HCT116 (cell line): ENCODE data around the gene NLGN4Y. TPM values are rescaled to one million over a fixed set of nuclear protein-coding genes. Genes with fewer than 3 reads are reported as not detected.
"Not testable (repeated sequence)": the region's sequence is repeated elsewhere in the genome, so short reads cannot be mapped to it uniquely, and the experiment has no call there.

Experiments used
- ATAC-seq: fragments of 200-7000 bp; cut with Tn5 transposase; 2 replicates; pipeline ENCODE4 v1.9.1; 2020; ENCODE audit warnings: mild to moderate bottlenecking, moderate library complexity
- BruUV-seq: library from RNA; stranded (reverse); fragments of 400-500 nt; replicated peaks from 2 replicates; lab custom pipeline; 2021; lab: Mats Ljungman, UMichigan
- CTCF ChIA-PET: fragments of 300-600 bp; sonication (Branson Sonifier 250); formaldehyde crosslinking; loops from one replicate; lab custom pipeline; 2021; ENCODE audit warnings: antibody characterized with exemption; lab: Charles Lee
- POLR2A ChIA-PET: fragments of 300-600, 350-600 bp; sonication (Branson Sonifier 250); formaldehyde crosslinking; loops from one replicate; lab custom pipeline; 2021; ENCODE audit warnings: antibody characterized with exemption; lab: Charles Lee
- RAD21 ChIA-PET, 2 experiments: fragments of 300-600 bp; sonication (Branson Sonifier 250); formaldehyde crosslinking; loops; one replicate each; lab custom pipeline; 2023; ENCODE audit warnings: low total read pairs in 2 of 2; ENCODE audit not compliant: uncharacterized antibody in 2 of 2, unreplicated experiment in 2 of 2, low non-redundant PET in 1 of 2; lab: Charles Lee
- DNase-seq: peaks from one replicate; pipeline ENCODE4 v3.0.0-alpha.2; 2010; ENCODE audit warnings: low read depth, low spot score
- H2AFZ ChIP-seq: fragments of 200-600 bp; shearing (Covaris generic), sonication (generic); 2 replicates; pipeline ENCODE4 v1.6.1; 2017; ENCODE audit warnings: low read depth, mixed run types, mixed read lengths, antibody characterized with exemption, low read length; ENCODE audit not compliant: poor library complexity, severe bottlenecking
- H3K27ac ChIP-seq: 2 replicates; pipeline ENCODE4 v1.5.1; 2012; ENCODE audit warnings: low read depth, low read length
- H3K27me3 ChIP-seq: fragments of 200-600 bp; sonication (generic); 2 replicates; pipeline ENCODE4 v1.6.1; 2016; ENCODE audit warnings: mixed run types, low read length, mixed read lengths; ENCODE audit not compliant: insufficient read depth
- H3K36me3 ChIP-seq, 2 experiments: fragments of 200-500 bp in 1 of 2; fragments of 200-600 bp in 1 of 2; sonication (Bioruptor generic) in 1 of 2; sonication (generic) in 1 of 2; 2 replicates each; pipeline versions ENCODE4 v1.5.1 to v1.6.1; 2014 to 2016; ENCODE audit warnings: low read length in 2 of 2, inconsistent platforms in 1 of 2, mixed read lengths in 1 of 2, mixed run types in 1 of 2; ENCODE audit not compliant: insufficient read depth in 2 of 2, control insufficient read depth in 1 of 2
- H3K4me1 ChIP-seq, 2 experiments: fragments of 200-600 bp in 1 of 2; sonication (generic) in 1 of 2; 2 replicates each; pipeline versions ENCODE4 v1.5.1 to v1.6.1; 2012 to 2017; ENCODE audit warnings: low read length in 2 of 2, inconsistent platforms in 1 of 2, mild to moderate bottlenecking in 1 of 2, mixed read lengths in 1 of 2, mixed run types in 1 of 2, moderate library complexity in 1 of 2; ENCODE audit not compliant: insufficient read depth in 2 of 2, control insufficient read depth in 1 of 2
- H3K4me2 ChIP-seq: fragments of 200-600 bp; sonication (generic); 2 replicates; pipeline ENCODE4 v1.6.1; 2017; ENCODE audit warnings: mixed run types, low read length, mixed read lengths
- H3K4me3 ChIP-seq, 2 experiments: fragments of 200-600 bp in 1 of 2; sonication (generic) in 1 of 2; replicated peaks in 1 of 2; 2 replicates each; pipeline ENCODE4 v1.5.1; 2011 to 2016; ENCODE audit warnings: low read length in 2 of 2, control low read depth in 1 of 2, low read depth in 1 of 2, mild to moderate bottlenecking in 1 of 2, mixed read lengths in 1 of 2, mixed run types in 1 of 2
- H3K79me2 ChIP-seq: fragments of 200-600 bp; sonication (generic); 2 replicates; pipeline ENCODE4 v1.6.1; 2017; ENCODE audit warnings: mild to moderate bottlenecking, mixed run types, low read length, moderate library complexity, mixed read lengths; ENCODE audit not compliant: insufficient read depth
- H3K9ac ChIP-seq: fragments of 200-600 bp; sonication (generic); 2 replicates; pipeline ENCODE4 v1.6.1; 2016; ENCODE audit warnings: low read length, mixed read lengths
- H3K9me2 ChIP-seq: fragments of 200-600 bp; sonication (generic), shearing (Covaris generic); 2 replicates; pipeline ENCODE4 v1.6.1; 2017; ENCODE audit warnings: mixed run types, mild to moderate bottlenecking, moderate library complexity; ENCODE audit not compliant: insufficient read depth
- H3K9me3 ChIP-seq, 2 experiments: fragments of 200-500 bp in 1 of 2; fragments of 200-600 bp in 1 of 2; sonication (Bioruptor generic) in 1 of 2; sonication (generic) in 1 of 2; 2 replicates each; pipeline ENCODE4 v1.6.1; 2014 to 2017; ENCODE audit warnings: low read length in 2 of 2, mixed read lengths in 2 of 2, inconsistent platforms in 1 of 2, low read depth in 1 of 2, mild to moderate bottlenecking in 1 of 2, mixed run types in 1 of 2, moderate library complexity in 1 of 2; ENCODE audit not compliant: control insufficient read depth in 1 of 2, insufficient read depth in 1 of 2
- H4K20me1 ChIP-seq: fragments of 200-600 bp; sonication (generic), shearing (Covaris generic); 2 replicates; pipeline ENCODE4 v1.6.1; 2017; ENCODE audit warnings: mixed run types, mild to moderate bottlenecking, moderate library complexity; ENCODE audit not compliant: insufficient read depth
- CEBPB ChIP-seq: IDR thresholded peaks from 2 replicates; pipeline ENCODE4 v1.6.1; 2012; ENCODE audit warnings: low read depth
- CTCF ChIP-seq, 3 experiments: fragments of 200-600 bp in 1 of 3; sonication (generic) in 1 of 3; IDR thresholded peaks in 2 of 3; conservative IDR thresholded peaks in 1 of 3; 2 replicates each; pipeline ENCODE4 v1.5.1; 2012 to 2017; ENCODE audit warnings: low read depth in 2 of 3, low read length in 2 of 3, antibody characterized with exemption in 1 of 3, borderline replicate concordance in 1 of 3, control low read depth in 1 of 3, mild to moderate bottlenecking in 1 of 3, mixed read lengths in 1 of 3, mixed run types in 1 of 3, moderate library complexity in 1 of 3; ENCODE audit not compliant: insufficient read depth in 1 of 3
- EGR1 ChIP-seq: IDR thresholded peaks from 2 replicates; pipeline ENCODE4 v1.6.1; 2012; ENCODE audit warnings: low read depth
- EZH2 ChIP-seq: fragments of 200-600 bp; sonication (generic); IDR thresholded peaks from 2 replicates; pipeline ENCODE4 v1.6.1; 2017; ENCODE audit warnings: antibody characterized with exemption, mixed run types
- EZH2phosphoT487 ChIP-seq: fragments of 200-600 bp; IDR thresholded peaks from 2 replicates; pipeline ENCODE4 v1.6.1; 2018; ENCODE audit warnings: antibody characterized with exemption, borderline replicate concordance
- FOSL1 ChIP-seq: IDR thresholded peaks from 2 replicates; pipeline ENCODE4 v1.6.1; 2012; ENCODE audit warnings: low read depth
- JUND ChIP-seq: IDR thresholded peaks from 2 replicates; pipeline ENCODE4 v1.6.1; 2012
- POLR2A ChIP-seq: IDR thresholded peaks from 2 replicates; pipeline ENCODE4 v1.7.0; 2011; ENCODE audit warnings: borderline replicate concordance; ENCODE audit not compliant: insufficient read depth, insufficient read length; ENCODE audit errors: extremely low read depth
- POLR2AphosphoS5 ChIP-seq: IDR thresholded peaks from 2 replicates; pipeline ENCODE4 v1.6.1; 2011; ENCODE audit warnings: mild to moderate bottlenecking, low read depth, low read length, moderate library complexity
- RAD21 ChIP-seq: IDR thresholded peaks from 2 replicates; pipeline ENCODE4 v1.6.1; 2012; ENCODE audit warnings: low read depth, mild to moderate bottlenecking
- SP1 ChIP-seq: IDR thresholded peaks from 2 replicates; pipeline ENCODE4 v1.6.1; 2012; ENCODE audit warnings: low read depth
- ZBTB33 ChIP-seq: IDR thresholded peaks from 2 replicates; pipeline ENCODE4 v1.6.1; 2011; ENCODE audit warnings: mild to moderate bottlenecking, low read length, moderate library complexity; ENCODE audit not compliant: insufficient replicate concordance; ENCODE audit errors: extremely low read depth
- ZFX ChIP-seq: fragments of 450-650 bp; IDR thresholded peaks from 2 replicates; pipeline ENCODE4 v1.6.1; 2017
- intact Hi-C: fragments of 100-400 bp; cut with micrococcal nuclease; formaldehyde crosslinking; loops from 2 replicates; pipeline ENCODE4 v1.10.0; 2022
- total RNA-seq: library from RNA; stranded (reverse); gene quantifications from one replicate; pipeline ENCODE4 v1.2.1, GENCODE V29; 2021; ENCODE audit not compliant: unreplicated experiment
- TF ChIP-seq, protein P1 (sequence below): IDR thresholded peaks from 2 replicates; pipeline ENCODE4 v1.6.1; 2012

The NLGN4Y gene
- total RNA-seq, 1 experiment from 2014 or later: 0.22 TPM

- TF ChIP-seq ZFX (no peak), CTCF (IDR thresholded peaks at IDR 0.05 in 2 of 3, conservative IDR thresholded peaks at IDR 0.05 in 1 of 3; ENCODE audit: borderline replicate concordance in 1 of 3, insufficient read depth in 1 of 3, low read depth in 2 of 3, low read length in 2 of 3) (no peak), FOSL1 (no peak), JUND (no peak), SP1 (no peak), RAD21 (no peak), EGR1 (no peak), EZH2 (no peak), EZH2phosphoT487 (no peak), ZBTB33 (no peak), POLR2A (no peak), CEBPB (no peak), POLR2AphosphoS5 (no peak)
- TF ChIP-seq, protein P1, sequence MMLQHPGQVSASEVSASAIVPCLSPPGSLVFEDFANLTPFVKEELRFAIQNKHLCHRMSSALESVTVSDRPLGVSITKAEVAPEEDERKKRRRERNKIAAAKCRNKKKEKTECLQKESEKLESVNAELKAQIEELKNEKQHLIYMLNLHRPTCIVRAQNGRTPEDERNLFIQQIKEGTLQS: no peak
- ChIA-PET POLR2A (no interaction called here), RAD21 (no interaction called here), CTCF (no interaction called here)
- Histone ChIP-seq H2AFZ (no peak overlapping the region), H4K20me1 (no peaks in the 10 kb centered on the region), H3K79me2 (no peaks in the 10 kb centered on the region), H3K9me2 (no peaks in the 10 kb centered on the region), H3K36me3 (no peaks in the 10 kb centered on the region), H3K4me2 (no peak overlapping the region), H3K9me3 (no peaks in the 10 kb centered on the region), H3K9ac (no peak overlapping the region), H3K4me1 (no peaks in the 10 kb centered on the region), H3K27ac (no peak overlapping the region), H3K4me3 (no peak overlapping the region), H3K27me3 (no peaks in the 10 kb centered on the region)
- BruUV-seq: no TSS peak
- intact Hi-C loops: no loop called here
- ATAC-seq: no peak
- DNase-seq: no peak
Measured at GRCh38 chrY:14860448-14860847, 336.1 kb downstream of the NLGN4Y start.

GRCh38 chrY:14861033-14861432 lies 336.7 kb downstream of the NLGN4Y start:
- DNase-seq, intact Hi-C loops, BruUV-seq, RAD21 ChIA-PET, H2AFZ ChIP-seq, ATAC-seq, H4K20me1 ChIP-seq, H3K79me2 ChIP-seq, H3K27me3 ChIP-seq, H3K4me2 ChIP-seq, H3K4me1 ChIP-seq, POLR2A ChIA-PET, CTCF ChIA-PET, H3K27ac ChIP-seq, H3K36me3 ChIP-seq, H3K4me3 ChIP-seq, H3K9me3 ChIP-seq, H3K9me2 ChIP-seq, H3K9ac ChIP-seq: not testable (repeated sequence)
